ENCODE results near the gene MACROD2. TPM values are rescaled to one million over a fixed set of nuclear protein-coding genes. Genes with fewer than 3 reads are reported as not detected.
"Not testable (repeated sequence)": the region's sequence is repeated elsewhere in the genome, so short reads cannot be mapped to it uniquely, and the experiment has no call there.

Gene MACROD2
- total RNA-seq, 1 donor from 2014 or later, result 3.5 TPM

DNA sequence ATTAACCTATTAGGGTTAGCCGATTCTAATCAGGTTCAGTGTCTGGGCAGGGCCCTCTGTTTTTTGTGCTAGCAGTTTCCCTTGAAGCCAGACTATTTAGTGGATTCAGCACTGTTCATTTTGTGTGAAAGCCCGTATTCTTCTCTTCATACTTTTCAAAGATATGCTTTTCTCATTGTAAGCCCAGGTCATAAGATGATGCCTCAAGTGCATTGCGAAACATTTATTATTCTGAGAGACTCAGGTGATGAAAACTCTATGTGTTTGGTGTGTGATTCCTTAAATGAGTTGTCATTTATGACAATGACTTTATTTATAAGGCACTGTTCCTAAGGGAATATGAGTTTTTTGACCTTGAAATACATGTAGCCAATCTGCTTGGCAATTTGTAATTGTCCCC is 1193.1 kb downstream of the MACROD2 start:
- Histone ChIP-seq H3K4me1 (no peaks in the 10 kb centered on the region), H3K27me3 (no peaks in the 10 kb centered on the region), H3K4me3 (no peak overlapping the region), H3K27ac (no peak overlapping the region), H3K9me3 (no peaks in the 10 kb centered on the region), H3K36me3 (no peaks in the 10 kb centered on the region)
- intact Hi-C loops (cut with DNase I), result no loop called here
- DNase-seq (ENCODE audit: low spot score in 2 of 2), result no peak
- TF ChIP-seq, protein P1, sequence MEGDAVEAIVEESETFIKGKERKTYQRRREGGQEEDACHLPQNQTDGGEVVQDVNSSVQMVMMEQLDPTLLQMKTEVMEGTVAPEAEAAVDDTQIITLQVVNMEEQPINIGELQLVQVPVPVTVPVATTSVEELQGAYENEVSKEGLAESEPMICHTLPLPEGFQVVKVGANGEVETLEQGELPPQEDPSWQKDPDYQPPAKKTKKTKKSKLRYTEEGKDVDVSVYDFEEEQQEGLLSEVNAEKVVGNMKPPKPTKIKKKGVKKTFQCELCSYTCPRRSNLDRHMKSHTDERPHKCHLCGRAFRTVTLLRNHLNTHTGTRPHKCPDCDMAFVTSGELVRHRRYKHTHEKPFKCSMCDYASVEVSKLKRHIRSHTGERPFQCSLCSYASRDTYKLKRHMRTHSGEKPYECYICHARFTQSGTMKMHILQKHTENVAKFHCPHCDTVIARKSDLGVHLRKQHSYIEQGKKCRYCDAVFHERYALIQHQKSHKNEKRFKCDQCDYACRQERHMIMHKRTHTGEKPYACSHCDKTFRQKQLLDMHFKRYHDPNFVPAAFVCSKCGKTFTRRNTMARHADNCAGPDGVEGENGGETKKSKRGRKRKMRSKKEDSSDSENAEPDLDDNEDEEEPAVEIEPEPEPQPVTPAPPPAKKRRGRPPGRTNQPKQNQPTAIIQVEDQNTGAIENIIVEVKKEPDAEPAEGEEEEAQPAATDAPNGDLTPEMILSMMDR (IDR thresholded peaks at IDR 0.05), result no peak

DNA sequence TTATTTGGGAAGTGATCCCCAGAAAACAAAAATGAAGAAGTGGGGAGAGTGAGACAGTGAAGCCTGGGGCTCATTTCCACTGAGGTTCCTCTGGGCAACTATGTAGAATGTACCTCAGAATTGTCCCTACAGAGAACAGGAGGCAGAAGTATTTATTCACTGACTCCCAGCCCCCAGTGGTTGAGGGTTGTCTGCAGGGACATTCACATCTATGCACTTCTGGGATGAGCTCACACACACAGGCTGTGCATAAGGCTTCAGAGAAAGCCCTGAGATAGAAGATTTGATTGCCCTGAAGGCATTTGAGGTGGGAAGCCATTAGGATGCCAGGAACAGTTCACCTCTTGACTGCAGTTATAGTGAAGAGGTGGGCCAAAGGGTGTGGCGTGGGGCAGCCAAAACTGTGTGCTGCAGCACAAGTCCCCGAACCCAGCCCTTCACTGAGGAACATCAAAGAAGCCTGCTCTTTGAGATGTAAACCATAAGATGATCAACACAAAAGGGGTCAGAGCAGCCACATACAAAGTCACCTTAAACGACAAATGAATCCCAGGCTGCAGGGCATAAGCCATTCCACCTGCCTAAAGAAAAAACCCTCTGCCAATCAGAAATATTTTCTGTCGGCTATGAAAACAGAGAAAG is 1195.9 kb downstream of the MACROD2 start:
- no peak for DNase-seq (ENCODE audit: low spot score in 2 of 2)
- H3K27me3 ChIP-seq, result no peaks in the 10 kb centered on the region
- H3K4me1 ChIP-seq, result no peaks in the 10 kb centered on the region
- no peaks in the 10 kb centered on the region for H3K36me3 ChIP-seq
- H3K4me3 ChIP-seq, result no peak overlapping the region
- H3K9me3 ChIP-seq, result no peaks in the 10 kb centered on the region
- H3K27ac ChIP-seq, result no peak overlapping the region
- TF ChIP-seq, protein P1 (IDR thresholded peaks at IDR 0.05), result no peak
- intact Hi-C loops (cut with DNase I), result no loop called here

DNA sequence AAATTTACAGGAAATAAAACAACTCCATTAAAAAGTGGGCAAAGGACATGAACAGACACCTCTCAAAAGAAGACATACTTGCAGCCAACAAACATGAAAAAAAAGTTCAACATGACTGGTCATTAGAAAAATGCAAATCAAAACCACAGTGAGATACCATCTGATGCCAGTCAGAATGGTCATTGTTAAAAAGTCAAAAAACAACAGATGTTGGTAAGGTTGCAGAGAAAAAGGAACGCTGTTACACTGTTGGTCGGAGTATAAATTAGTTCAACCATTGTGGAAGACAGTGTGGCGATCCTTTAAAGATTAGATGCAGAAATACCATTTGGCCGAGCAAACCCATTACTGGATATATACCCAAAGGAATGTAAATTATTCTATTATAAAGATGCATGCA is 1200.1 kb downstream of the MACROD2 start:
- Histone ChIP-seq H3K27ac (no peak overlapping the region), H3K4me1 (no peaks in the 10 kb centered on the region), H3K9me3 (no peaks in the 10 kb centered on the region), H3K4me3 (no peak overlapping the region), H3K27me3 (no peaks in the 10 kb centered on the region), H3K36me3 (no peaks in the 10 kb centered on the region)
- intact Hi-C loops (cut with DNase I), result no loop called here
- TF ChIP-seq, protein P1 (IDR thresholded peaks at IDR 0.05), result no peak
- no peak for DNase-seq (ENCODE audit: low spot score in 2 of 2)

DNA sequence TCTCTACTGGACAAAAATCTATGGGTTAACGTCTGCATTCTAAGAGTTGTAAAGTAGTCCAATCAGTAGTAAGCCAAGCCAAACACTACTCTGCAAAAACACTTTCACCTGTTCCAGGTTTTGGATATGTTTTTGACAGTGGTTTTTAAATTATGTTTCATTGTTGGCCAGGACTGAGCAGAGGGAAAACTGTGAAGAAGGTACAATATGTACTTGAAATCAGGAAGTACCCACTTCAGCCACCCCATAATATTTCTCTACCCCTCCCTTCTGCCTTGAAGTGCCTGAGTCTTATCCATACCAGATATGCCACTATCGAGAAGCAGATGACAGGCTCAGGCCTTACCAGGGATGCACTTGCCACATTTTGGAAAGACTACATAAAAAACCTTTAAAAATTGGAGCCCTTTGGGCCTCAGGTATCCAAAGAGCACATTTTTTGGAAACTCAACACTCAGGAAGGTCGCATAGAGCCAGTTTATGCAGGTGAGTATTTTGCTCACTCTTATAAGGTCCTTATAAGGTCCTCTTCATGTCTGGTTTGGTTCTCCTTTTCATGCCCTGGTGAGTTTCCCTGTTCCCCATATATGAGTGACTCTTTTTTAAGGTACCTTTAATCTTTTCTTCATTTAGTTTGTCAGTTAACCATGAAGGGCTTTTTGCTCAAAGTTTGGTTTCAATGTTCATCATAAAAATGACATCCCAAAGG is 1201.4 kb downstream of the MACROD2 start:
- intact Hi-C loops (cut with DNase I), result no loop called here

DNA sequence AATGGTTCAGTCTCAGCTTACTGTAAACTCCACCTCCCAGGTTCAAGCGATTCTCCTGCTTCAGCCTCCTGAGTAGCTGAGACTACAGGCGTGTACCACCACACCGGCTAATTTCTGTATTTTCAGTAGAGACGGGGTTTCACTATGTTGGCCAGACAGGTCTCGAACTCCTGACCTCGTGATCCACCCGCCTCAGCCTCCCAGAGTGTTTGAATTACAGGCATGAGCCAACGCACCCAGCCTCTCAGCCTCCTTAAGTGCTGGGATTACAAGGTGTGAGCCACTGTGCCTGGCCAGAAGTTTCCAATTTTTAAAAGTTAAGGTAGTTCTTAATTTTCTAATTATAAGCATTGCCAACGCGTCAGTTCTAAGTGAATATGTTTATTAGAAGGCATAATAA is 1202.7 kb downstream of the MACROD2 start:
- H3K27ac ChIP-seq; H3K9me3 ChIP-seq; H3K4me1 ChIP-seq; DNase-seq (ENCODE audit: low spot score in 2 of 2); intact Hi-C loops (cut with DNase I); H3K27me3 ChIP-seq; H3K4me3 ChIP-seq; H3K36me3 ChIP-seq: not testable (repeated sequence)

More for the DNA sequence above, 1201.4 kb downstream of the MACROD2 start:
- Histone ChIP-seq H3K9me3 (no peaks in the 10 kb centered on the region), H3K36me3 (no peaks in the 10 kb centered on the region), H3K4me3 (no peak overlapping the region), H3K27me3 (no peaks in the 10 kb centered on the region), H3K4me1 (no peaks in the 10 kb centered on the region), H3K27ac (no peak overlapping the region)
- no peak for DNase-seq (ENCODE audit: low spot score in 2 of 2)
- TF ChIP-seq, protein P1 (IDR thresholded peaks at IDR 0.05), result no peak

DNA sequence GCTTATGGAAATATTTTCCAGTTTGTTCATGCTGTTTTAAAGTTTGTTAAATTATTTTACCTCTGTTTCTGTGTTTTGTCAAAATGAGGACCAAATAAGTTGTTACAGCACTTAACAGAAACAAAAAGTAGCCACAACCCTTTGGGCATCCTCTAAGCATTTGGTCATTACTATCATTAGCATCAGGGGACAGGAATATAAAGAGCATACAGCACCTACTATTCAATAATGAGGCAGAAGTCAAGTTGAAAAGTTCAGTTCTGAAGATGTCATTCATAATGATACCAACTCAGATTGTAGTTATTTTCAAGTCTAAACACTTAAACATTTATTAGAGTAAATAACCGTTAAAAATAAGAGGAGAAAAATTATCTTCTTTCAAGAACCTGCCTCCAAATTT is 1204.4 kb downstream of the MACROD2 start:
- intact Hi-C loops (cut with DNase I), result no loop called here
- Histone ChIP-seq H3K9me3 (no peaks in the 10 kb centered on the region), H3K4me1 (no peaks in the 10 kb centered on the region), H3K36me3 (no peaks in the 10 kb centered on the region), H3K27ac (no peak overlapping the region), H3K27me3 (no peaks in the 10 kb centered on the region), H3K4me3 (no peak overlapping the region)
- DNase-seq (ENCODE audit: low spot score in 2 of 2), result no peak
- TF ChIP-seq, protein P1 (IDR thresholded peaks at IDR 0.05), result no peak
